Caco-2 (cell line): ENCODE results near the gene UGT1A8. TPM values are rescaled to one million over a fixed set of nuclear protein-coding genes. Genes with fewer than 3 reads are reported as not detected.
A peak's percentile ranks its signal among the peaks of the same experiment; 100 is the strongest.

Source experiments
- BruUV-seq: library from RNA; stranded (reverse); fragments of 400-500 nt; replicated peaks from 2 replicates; lab custom pipeline; 2021; lab: Mats Ljungman, UMichigan
- CTCF ChIA-PET: fragments of 300-600 bp; sonication (Branson Sonifier 250); formaldehyde crosslinking; loops from one replicate; lab custom pipeline; 2022; ENCODE audit warnings: antibody characterized with exemption; lab: Charles Lee
- POLR2A ChIA-PET: fragments of 300-600 bp; sonication (Branson Sonifier 250); formaldehyde crosslinking; loops from one replicate; lab custom pipeline; 2022; ENCODE audit warnings: antibody characterized with exemption; lab: Charles Lee
- DNase-seq, 2 experiments: peaks; one replicate each; pipeline versions ENCODE4 v3.0.0 to v3.0.0-alpha.2; 2020 to 2022
- H3K27me3 ChIP-seq: replicated peaks from 2 replicates; pipeline ENCODE4 v1.6.0; 2011; ENCODE audit warnings: low read length; ENCODE audit not compliant: control insufficient read depth, insufficient read depth
- H3K36me3 ChIP-seq: 2 replicates; pipeline ENCODE4 v1.5.1; 2011; ENCODE audit warnings: low read length; ENCODE audit not compliant: control insufficient read depth, insufficient read depth
- H3K4me1 ChIP-seq: fragments of 250-450 bp; sonication (Bioruptor Pico); 2 replicates; pipeline ENCODE4 v1.5.1; 2020; ENCODE audit warnings: mild to moderate bottlenecking
- H3K4me3 ChIP-seq: 2 replicates; pipeline ENCODE4 v1.5.1; 2011; ENCODE audit warnings: low read depth, mild to moderate bottlenecking, control low read depth, low read length
- H3K9me3 ChIP-seq: fragments of 250-450 bp; sonication (Bioruptor Pico); 2 replicates; pipeline ENCODE4 v1.5.1; 2020; ENCODE audit warnings: mild to moderate bottlenecking, moderate library complexity
- H3K27ac Mint-ChIP-seq: one replicate; pipeline ENCODE4 v1.8.0; 2022; ENCODE audit warnings: mixed read lengths; ENCODE audit not compliant: unreplicated experiment
- H3K27me3 Mint-ChIP-seq: one replicate; pipeline ENCODE4 v1.8.0; 2022; ENCODE audit warnings: mixed read lengths; ENCODE audit not compliant: insufficient read depth, unreplicated experiment
- H3K36me3 Mint-ChIP-seq: one replicate; pipeline ENCODE4 v1.8.0; 2022; ENCODE audit warnings: mild to moderate bottlenecking, mixed read lengths; ENCODE audit not compliant: insufficient read depth, unreplicated experiment
- H3K4me1 Mint-ChIP-seq: one replicate; pipeline ENCODE4 v1.8.0; 2022; ENCODE audit warnings: low read depth, mixed read lengths; ENCODE audit not compliant: unreplicated experiment
- H3K4me3 Mint-ChIP-seq: one replicate; pipeline ENCODE4 v1.8.0; 2022; ENCODE audit warnings: mild to moderate bottlenecking, moderate library complexity, mixed read lengths; ENCODE audit not compliant: unreplicated experiment
- H3K9me3 Mint-ChIP-seq: one replicate; pipeline ENCODE4 v1.8.0; 2022; ENCODE audit warnings: mixed read lengths; ENCODE audit not compliant: unreplicated experiment
- CTCF ChIP-seq, 2 experiments: fragments of 200-600 bp in 1 of 2; IDR thresholded peaks; 1 replicate in 1 of 2; 2 replicates in 1 of 2; pipeline versions ENCODE4 v1.5.1 to v1.8.0; 2011 to 2022; ENCODE audit warnings: antibody characterized with exemption in 1 of 2, control low read depth in 1 of 2, inconsistent platforms in 1 of 2, low read depth in 1 of 2, low read length in 1 of 2, mild to moderate bottlenecking in 1 of 2, moderate library complexity in 1 of 2; ENCODE audit not compliant: insufficient read depth in 1 of 2, severe bottlenecking in 1 of 2, unreplicated experiment in 1 of 2
- intact Hi-C: fragments of 100-400 bp; cut with micrococcal nuclease; formaldehyde crosslinking; loops from one replicate; pipeline ENCODE4 v1.10.0; 2022; ENCODE audit not compliant: unreplicated experiment
- total RNA-seq: library from RNA; stranded (reverse); gene quantifications from 2 replicates; pipeline ENCODE4 v1.2.3, GENCODE V29; 2022

The UGT1A8 gene
- total RNA-seq, 1 experiment from 2014 or later, result 0.50 TPM

- no peak for TF ChIP-seq CTCF (IDR thresholded peaks at IDR 0.05; ENCODE audit: insufficient read depth in 1 of 2, low read depth in 1 of 2, low read length in 1 of 2, severe bottlenecking in 1 of 2, unreplicated experiment in 1 of 2)
- peaks cover 14% of the 10 kb centered on the region for H3K4me1 Mint-ChIP-seq
- intact Hi-C loops, result no loop called here
- no peak overlapping the region for H3K4me3 ChIP-seq
- H3K4me1 ChIP-seq, result peaks cover 10% of the 10 kb centered on the region; the same call in 1 of the 2 replicates
- BruUV-seq, result no TSS peak
- no peaks in the 10 kb centered on the region for H3K27me3 ChIP-seq
- no peak for DNase-seq
- H3K9me3 Mint-ChIP-seq, result peaks cover 17% of the 10 kb centered on the region
- CTCF ChIA-PET, result no interaction called here
- no peak overlapping the region for H3K27ac Mint-ChIP-seq
- H3K9me3 ChIP-seq, result peaks cover 7% of the 10 kb centered on the region
- no peaks in the 10 kb centered on the region for H3K27me3 Mint-ChIP-seq
- H3K4me3 Mint-ChIP-seq, result no peak overlapping the region
- H3K36me3 Mint-ChIP-seq, result peaks cover 6% of the 10 kb centered on the region
- no peaks in the 10 kb centered on the region for H3K36me3 ChIP-seq
- POLR2A ChIA-PET, result no interaction called here
Measured at GRCh38 chr2:233754872-233755611, 137.6 kb downstream of the UGT1A8 start.

- no TSS peak for BruUV-seq
- ChIA-PET CTCF (no interaction called here), POLR2A (no interaction called here)
- Mint-ChIP-seq H3K27me3 (no peaks in the 10 kb centered on the region), H3K4me3 (no peak overlapping the region), H3K4me1 (peaks cover 11% of the 10 kb centered on the region), H3K27ac (no peak overlapping the region), H3K9me3 (peaks cover 5% of the 10 kb centered on the region), H3K36me3 (peaks cover 3% of the 10 kb centered on the region)
- TF ChIP-seq CTCF (IDR thresholded peaks at IDR 0.05; ENCODE audit: insufficient read depth in 1 of 2, low read depth in 1 of 2, low read length in 1 of 2, severe bottlenecking in 1 of 2, unreplicated experiment in 1 of 2), result no peak
- peak; percentile 22 to 51 for DNase-seq
- Histone ChIP-seq H3K36me3 (no peaks in the 10 kb centered on the region), H3K27me3 (no peaks in the 10 kb centered on the region), H3K4me1 (0 out of 2 replicates have a peak, but pooled peaks cover 3% of the 10 kb centered on the region), H3K9me3 (no peaks in the 10 kb centered on the region), H3K4me3 (no peak overlapping the region)
- intact Hi-C loops, result no loop called here
Measured at GRCh38 chr2:233756429-233757081, 139.1 kb downstream of the UGT1A8 start.

DNA sequence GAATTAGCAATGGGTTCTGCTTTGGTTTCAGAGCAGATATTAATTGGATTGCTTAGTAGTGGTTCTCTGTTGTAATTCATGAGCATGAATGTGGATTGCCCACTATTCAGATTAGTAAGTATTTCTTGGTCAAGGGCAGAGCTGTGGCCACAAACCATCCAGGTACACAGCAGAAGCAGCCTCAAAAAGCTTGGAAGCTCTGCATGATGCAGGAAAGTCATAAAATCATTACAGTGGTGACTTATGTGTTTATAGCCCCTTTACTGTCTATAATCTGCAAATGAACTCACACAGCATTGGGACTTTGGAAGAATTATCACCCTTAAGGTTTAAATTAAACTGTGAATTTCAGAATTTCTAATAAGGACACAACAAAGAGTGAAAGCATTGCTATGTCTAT lies 140.7 kb downstream of the UGT1A8 start:
- Mint-ChIP-seq H3K4me1 (peaks cover 7% of the 10 kb centered on the region), H3K27ac (no peak overlapping the region), H3K9me3 (no peaks in the 10 kb centered on the region), H3K4me3 (no peak overlapping the region), H3K27me3 (no peaks in the 10 kb centered on the region), H3K36me3 (no peaks in the 10 kb centered on the region)
- Histone ChIP-seq H3K27me3 (no peaks in the 10 kb centered on the region), H3K36me3 (no peaks in the 10 kb centered on the region), H3K4me3 (no peak overlapping the region), H3K4me1 (no peaks in the 10 kb centered on the region), H3K9me3 (no peaks in the 10 kb centered on the region)
- intact Hi-C loops, result no loop called here
- BruUV-seq, result no TSS peak
- TF ChIP-seq CTCF (IDR thresholded peaks at IDR 0.05; ENCODE audit: insufficient read depth in 1 of 2, low read depth in 1 of 2, low read length in 1 of 2, severe bottlenecking in 1 of 2, unreplicated experiment in 1 of 2), result no peak
- CTCF ChIA-PET, result no interaction called here
- POLR2A ChIA-PET, result no interaction called here
- no peak for DNase-seq
